ENCODE data around the gene ELOA. TPM values are rescaled to one million over a fixed set of nuclear protein-coding genes. Genes with fewer than 3 reads are reported as not detected.

The ELOA gene
- total and polyA plus RNA-seq, 9 of the 15 experiments (the other 6 are each of a cell fraction or from before 2014, with no cell fraction given): 31.9 to 98.6 (median 61.3) TPM

DNA sequence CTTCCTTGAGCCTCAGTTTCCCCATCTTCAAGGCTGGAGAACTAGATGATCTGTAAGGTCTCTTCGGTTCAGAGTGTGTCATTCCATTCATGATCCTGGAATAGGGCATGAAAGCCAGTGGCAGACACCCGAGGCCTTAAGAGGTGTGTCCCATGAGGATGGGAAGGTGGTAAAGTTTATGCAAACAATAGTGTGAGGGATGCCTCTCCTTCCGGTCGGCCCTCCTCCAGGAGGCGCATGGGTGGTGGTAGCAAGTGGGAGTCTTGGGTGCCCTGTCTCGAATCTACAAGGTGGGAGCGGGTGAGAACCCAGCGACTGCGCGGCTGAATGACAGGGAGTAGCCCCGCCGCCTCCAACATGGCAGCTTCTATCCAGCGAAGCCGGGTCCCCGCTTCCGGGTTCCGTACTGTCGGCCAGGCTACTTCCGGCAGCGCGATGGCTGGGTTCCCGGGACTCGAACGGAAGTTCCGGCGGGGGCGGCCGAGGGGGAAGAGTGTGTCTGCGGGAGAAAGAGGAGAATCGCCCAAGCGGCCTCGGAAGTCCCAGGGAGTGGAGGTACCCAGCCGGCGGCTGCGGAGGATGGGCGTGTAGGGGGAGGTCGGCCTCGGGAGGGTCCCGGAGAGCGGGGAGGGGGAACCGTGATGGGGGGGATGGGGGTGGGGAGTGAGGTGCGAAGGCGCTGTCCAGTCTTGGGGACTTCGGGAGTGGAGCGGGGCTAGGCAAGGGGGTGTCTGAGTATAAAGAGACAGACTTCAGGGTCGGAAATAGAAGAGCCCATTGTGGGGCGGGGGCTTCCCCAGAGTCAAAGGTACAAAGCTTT lies 47.6 kb downstream of the ELOA start, which contains the start of gene LYPLA2 (continued):
- TF ChIP-seq STAG1 (CRISPR knock-in tag; IDR thresholded peaks at IDR 0.05; ENCODE audit: borderline replicate concordance): no peak
- TF ChIP-seq MEF2A (IDR thresholded peaks at IDR 0.05; ENCODE audit: control insufficient read depth, low read depth, low read length): no peak
- TF ChIP-seq PRMT5 (CRISPR knock-in tag; IDR thresholded peaks at IDR 0.05): no peak
- peak in 1 of 2 experiments; percentile 92; a peak in 1 of 4 replicates for TF ChIP-seq KDM4B (IDR thresholded peaks at IDR 0.05; ENCODE audit: borderline replicate concordance in 2 of 2, low read depth in 1 of 2)
- no peak for TF ChIP-seq SRSF3 (IDR thresholded peaks at IDR 0.05; ENCODE audit: insufficient read depth, low read length)
- TF ChIP-seq, protein P1, sequence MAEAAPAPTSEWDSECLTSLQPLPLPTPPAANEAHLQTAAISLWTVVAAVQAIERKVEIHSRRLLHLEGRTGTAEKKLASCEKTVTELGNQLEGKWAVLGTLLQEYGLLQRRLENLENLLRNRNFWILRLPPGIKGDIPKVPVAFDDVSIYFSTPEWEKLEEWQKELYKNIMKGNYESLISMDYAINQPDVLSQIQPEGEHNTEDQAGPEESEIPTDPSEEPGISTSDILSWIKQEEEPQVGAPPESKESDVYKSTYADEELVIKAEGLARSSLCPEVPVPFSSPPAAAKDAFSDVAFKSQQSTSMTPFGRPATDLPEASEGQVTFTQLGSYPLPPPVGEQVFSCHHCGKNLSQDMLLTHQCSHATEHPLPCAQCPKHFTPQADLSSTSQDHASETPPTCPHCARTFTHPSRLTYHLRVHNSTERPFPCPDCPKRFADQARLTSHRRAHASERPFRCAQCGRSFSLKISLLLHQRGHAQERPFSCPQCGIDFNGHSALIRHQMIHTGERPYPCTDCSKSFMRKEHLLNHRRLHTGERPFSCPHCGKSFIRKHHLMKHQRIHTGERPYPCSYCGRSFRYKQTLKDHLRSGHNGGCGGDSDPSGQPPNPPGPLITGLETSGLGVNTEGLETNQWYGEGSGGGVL (CRISPR knock-in tag; IDR thresholded peaks at IDR 0.05): no peak
- no peak for TF ChIP-seq SRSF7 (optimal IDR thresholded peaks at IDR 0.05; ENCODE audit: low read depth, low read length)
- TF ChIP-seq DIDO1 (tag; IDR thresholded peaks at IDR 0.05; ENCODE audit: low read depth): peak; percentile 79; the same call in 1 of the 2 replicates
- TF ChIP-seq RHOXF2B (CRISPR knock-in tag; conservative IDR thresholded peaks at IDR 0.05): no peak
- TF ChIP-seq HNRNPL (IDR thresholded peaks at IDR 0.05; ENCODE audit: low read depth, low read length): no peak
- TF ChIP-seq, protein P2, sequence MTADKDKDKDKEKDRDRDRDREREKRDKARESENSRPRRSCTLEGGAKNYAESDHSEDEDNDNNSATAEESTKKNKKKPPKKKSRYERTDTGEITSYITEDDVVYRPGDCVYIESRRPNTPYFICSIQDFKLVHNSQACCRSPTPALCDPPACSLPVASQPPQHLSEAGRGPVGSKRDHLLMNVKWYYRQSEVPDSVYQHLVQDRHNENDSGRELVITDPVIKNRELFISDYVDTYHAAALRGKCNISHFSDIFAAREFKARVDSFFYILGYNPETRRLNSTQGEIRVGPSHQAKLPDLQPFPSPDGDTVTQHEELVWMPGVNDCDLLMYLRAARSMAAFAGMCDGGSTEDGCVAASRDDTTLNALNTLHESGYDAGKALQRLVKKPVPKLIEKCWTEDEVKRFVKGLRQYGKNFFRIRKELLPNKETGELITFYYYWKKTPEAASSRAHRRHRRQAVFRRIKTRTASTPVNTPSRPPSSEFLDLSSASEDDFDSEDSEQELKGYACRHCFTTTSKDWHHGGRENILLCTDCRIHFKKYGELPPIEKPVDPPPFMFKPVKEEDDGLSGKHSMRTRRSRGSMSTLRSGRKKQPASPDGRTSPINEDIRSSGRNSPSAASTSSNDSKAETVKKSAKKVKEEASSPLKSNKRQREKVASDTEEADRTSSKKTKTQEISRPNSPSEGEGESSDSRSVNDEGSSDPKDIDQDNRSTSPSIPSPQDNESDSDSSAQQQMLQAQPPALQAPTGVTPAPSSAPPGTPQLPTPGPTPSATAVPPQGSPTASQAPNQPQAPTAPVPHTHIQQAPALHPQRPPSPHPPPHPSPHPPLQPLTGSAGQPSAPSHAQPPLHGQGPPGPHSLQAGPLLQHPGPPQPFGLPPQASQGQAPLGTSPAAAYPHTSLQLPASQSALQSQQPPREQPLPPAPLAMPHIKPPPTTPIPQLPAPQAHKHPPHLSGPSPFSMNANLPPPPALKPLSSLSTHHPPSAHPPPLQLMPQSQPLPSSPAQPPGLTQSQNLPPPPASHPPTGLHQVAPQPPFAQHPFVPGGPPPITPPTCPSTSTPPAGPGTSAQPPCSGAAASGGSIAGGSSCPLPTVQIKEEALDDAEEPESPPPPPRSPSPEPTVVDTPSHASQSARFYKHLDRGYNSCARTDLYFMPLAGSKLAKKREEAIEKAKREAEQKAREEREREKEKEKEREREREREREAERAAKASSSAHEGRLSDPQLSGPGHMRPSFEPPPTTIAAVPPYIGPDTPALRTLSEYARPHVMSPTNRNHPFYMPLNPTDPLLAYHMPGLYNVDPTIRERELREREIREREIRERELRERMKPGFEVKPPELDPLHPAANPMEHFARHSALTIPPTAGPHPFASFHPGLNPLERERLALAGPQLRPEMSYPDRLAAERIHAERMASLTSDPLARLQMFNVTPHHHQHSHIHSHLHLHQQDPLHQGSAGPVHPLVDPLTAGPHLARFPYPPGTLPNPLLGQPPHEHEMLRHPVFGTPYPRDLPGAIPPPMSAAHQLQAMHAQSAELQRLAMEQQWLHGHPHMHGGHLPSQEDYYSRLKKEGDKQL (CRISPR knock-in tag; IDR thresholded peaks at IDR 0.05; ENCODE audit: borderline replicate concordance): no peak
- peak; percentile 68 for TF ChIP-seq E2F3 (CRISPR knock-in tag; IDR thresholded peaks at IDR 0.05)
- no peak for TF ChIP-seq ZNF184 (CRISPR knock-in tag; IDR thresholded peaks at IDR 0.05)
- no peak for TF ChIP-seq ZNF778 (CRISPR knock-in tag; IDR thresholded peaks at IDR 0.05)
- TF ChIP-seq KLF6 (CRISPR knock-in tag; IDR thresholded peaks at IDR 0.05; ENCODE audit: borderline replicate concordance): peak; percentile 39; the same call in 1 of the 2 replicates
- TF ChIP-seq ZNF384 (IDR thresholded peaks at IDR 0.05; ENCODE audit: low read depth, low read length): no peak
- TF ChIP-seq, protein P3, sequence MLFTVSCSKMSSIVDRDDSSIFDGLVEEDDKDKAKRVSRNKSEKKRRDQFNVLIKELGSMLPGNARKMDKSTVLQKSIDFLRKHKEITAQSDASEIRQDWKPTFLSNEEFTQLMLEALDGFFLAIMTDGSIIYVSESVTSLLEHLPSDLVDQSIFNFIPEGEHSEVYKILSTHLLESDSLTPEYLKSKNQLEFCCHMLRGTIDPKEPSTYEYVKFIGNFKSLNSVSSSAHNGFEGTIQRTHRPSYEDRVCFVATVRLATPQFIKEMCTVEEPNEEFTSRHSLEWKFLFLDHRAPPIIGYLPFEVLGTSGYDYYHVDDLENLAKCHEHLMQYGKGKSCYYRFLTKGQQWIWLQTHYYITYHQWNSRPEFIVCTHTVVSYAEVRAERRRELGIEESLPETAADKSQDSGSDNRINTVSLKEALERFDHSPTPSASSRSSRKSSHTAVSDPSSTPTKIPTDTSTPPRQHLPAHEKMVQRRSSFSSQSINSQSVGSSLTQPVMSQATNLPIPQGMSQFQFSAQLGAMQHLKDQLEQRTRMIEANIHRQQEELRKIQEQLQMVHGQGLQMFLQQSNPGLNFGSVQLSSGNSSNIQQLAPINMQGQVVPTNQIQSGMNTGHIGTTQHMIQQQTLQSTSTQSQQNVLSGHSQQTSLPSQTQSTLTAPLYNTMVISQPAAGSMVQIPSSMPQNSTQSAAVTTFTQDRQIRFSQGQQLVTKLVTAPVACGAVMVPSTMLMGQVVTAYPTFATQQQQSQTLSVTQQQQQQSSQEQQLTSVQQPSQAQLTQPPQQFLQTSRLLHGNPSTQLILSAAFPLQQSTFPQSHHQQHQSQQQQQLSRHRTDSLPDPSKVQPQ (CRISPR knock-in tag; IDR thresholded peaks at IDR 0.05; ENCODE audit: borderline replicate concordance): no peak
- TF ChIP-seq ZNF41 (CRISPR knock-in tag; conservative IDR thresholded peaks at IDR 0.05): no peak

All from K562 (cell line).